Calu3 (cell line): ENCODE results near the gene MYBBP1A. TPM values are rescaled to one million over a fixed set of nuclear protein-coding genes. Genes with fewer than 3 reads are reported as not detected.
A peak's percentile ranks its signal among the peaks of the same experiment; 100 is the strongest.

Experiments used
- BruUV-seq: library from RNA; stranded (reverse); fragments of 400-500 nt; replicated peaks from 2 replicates; lab custom pipeline; 2021; lab: Mats Ljungman, UMichigan
- CTCF ChIA-PET: fragments of 300-600 bp; sonication (Branson Sonifier 250); formaldehyde crosslinking; loops from one replicate; lab custom pipeline; 2022; ENCODE audit warnings: antibody characterized with exemption; lab: Charles Lee
- DNase-seq: peaks from one replicate; pipeline ENCODE4 v3.0.0; 2022
- H3K27ac Mint-ChIP-seq: one replicate; pipeline ENCODE4 v1.8.0; 2022; ENCODE audit warnings: mixed read lengths; ENCODE audit not compliant: unreplicated experiment
- H3K27me3 Mint-ChIP-seq: one replicate; pipeline ENCODE4 v1.8.0; 2022; ENCODE audit warnings: mixed read lengths; ENCODE audit not compliant: unreplicated experiment
- H3K36me3 Mint-ChIP-seq: one replicate; pipeline ENCODE4 v1.8.0; 2022; ENCODE audit warnings: mild to moderate bottlenecking, moderate library complexity, mixed read lengths; ENCODE audit not compliant: insufficient read depth, unreplicated experiment
- H3K4me1 Mint-ChIP-seq: one replicate; pipeline ENCODE4 v1.8.0; 2022; ENCODE audit warnings: mild to moderate bottlenecking, low read depth, mixed read lengths; ENCODE audit not compliant: unreplicated experiment
- H3K4me3 Mint-ChIP-seq: one replicate; pipeline ENCODE4 v1.8.0; 2022; ENCODE audit warnings: mild to moderate bottlenecking, low read depth, moderate library complexity, mixed read lengths; ENCODE audit not compliant: unreplicated experiment
- H3K9me3 Mint-ChIP-seq: one replicate; pipeline ENCODE4 v1.8.0; 2022; ENCODE audit warnings: low read depth, mixed read lengths; ENCODE audit not compliant: unreplicated experiment
- intact Hi-C: fragments of 100-400 bp; cut with micrococcal nuclease; formaldehyde crosslinking; loops from one replicate; pipeline ENCODE4 v1.10.0; 2022; ENCODE audit not compliant: unreplicated experiment
- total RNA-seq: library from RNA; stranded (reverse); gene quantifications from 2 replicates; pipeline ENCODE4 v1.2.3, GENCODE V29; 2022
- TF ChIP-seq, protein P1 (sequence below): fragments of 200-600 bp; IDR thresholded peaks from one replicate; pipeline ENCODE4 v1.8.0; 2022; ENCODE audit warnings: antibody characterized with exemption; ENCODE audit not compliant: unreplicated experiment

Gene MYBBP1A
- total RNA-seq, 1 experiment from 2014 or later, result 64.2 TPM

DNA sequence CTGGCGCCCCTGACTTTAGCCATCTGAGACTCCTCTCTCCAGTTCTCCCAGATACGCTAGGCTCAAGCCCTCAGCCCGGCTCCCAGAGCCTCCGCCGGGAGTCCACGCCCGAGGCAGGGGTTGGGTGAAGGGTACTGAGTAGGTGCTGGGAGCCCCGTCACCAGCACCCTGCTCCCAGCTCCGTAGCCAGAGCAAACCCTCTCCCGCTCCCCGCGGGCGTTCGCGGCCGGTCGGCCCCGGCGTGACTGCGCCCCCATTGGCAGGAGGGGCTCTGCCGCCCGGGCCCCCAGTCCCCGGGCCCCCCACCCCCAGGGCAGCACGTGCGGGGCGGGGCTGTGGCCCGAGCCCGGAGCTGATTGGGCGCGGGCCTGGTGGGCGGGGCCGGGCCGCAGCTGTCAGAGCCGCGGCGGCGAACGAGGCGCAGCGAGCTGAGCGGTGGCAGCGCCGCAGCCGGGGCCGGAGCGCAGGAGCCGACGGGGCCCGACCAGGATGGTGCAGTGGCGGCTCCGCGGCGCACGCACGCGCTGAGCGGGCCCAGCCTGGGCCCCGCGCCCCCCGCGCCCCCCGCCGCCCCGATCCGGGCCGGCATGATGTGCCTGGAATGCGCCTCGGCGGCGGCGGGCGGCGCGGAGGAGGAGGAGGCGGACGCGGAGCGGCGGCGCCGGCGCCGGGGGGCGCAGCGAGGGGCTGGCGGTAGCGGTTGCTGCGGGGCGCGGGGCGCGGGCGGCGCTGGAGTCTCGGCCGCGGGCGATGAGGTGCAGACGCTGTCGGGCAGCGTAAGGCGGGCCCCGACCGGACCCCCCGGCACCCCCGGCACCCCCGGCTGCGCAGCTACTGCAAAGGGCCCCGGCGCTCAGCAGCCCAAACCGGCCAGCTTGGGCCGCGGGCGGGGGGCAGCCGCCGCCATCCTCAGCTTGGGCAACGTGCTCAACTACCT is 56.5 kb downstream of the MYBBP1A start, which contains the start of gene SPNS2:
TSS of gene SPNS2 (plus strand) at position 421 of the 937 bp plus-strand sequence. CDS start at position 588, 167 bp downstream.
- Mint-ChIP-seq H3K9me3 (no peaks in the 10 kb centered on the region), H3K4me1 (peaks cover 43% of the 10 kb centered on the region), H3K4me3 (peak within 1 kb of the TSS; percentile 78), H3K27ac (peak within 1 kb of the TSS; percentile 63), H3K36me3 (peaks cover 39% of the 10 kb centered on the region), H3K27me3 (no peaks in the 10 kb centered on the region)
- DNase-seq, result peak; percentile 79
- CTCF ChIA-PET, result interaction anchor here (0.7 to 2.3 kb wide), 4 partner anchors 16 to 78 kb away, joined by 3 to 5 read pairs (median 4); no protein-coding TSS in a partner anchor
- intact Hi-C loops, result loop anchor here (5.0 kb wide), 1 partner anchor 76 kb away; no protein-coding TSS in a partner anchor
- BruUV-seq, result no TSS peak
- TF ChIP-seq, protein P1, sequence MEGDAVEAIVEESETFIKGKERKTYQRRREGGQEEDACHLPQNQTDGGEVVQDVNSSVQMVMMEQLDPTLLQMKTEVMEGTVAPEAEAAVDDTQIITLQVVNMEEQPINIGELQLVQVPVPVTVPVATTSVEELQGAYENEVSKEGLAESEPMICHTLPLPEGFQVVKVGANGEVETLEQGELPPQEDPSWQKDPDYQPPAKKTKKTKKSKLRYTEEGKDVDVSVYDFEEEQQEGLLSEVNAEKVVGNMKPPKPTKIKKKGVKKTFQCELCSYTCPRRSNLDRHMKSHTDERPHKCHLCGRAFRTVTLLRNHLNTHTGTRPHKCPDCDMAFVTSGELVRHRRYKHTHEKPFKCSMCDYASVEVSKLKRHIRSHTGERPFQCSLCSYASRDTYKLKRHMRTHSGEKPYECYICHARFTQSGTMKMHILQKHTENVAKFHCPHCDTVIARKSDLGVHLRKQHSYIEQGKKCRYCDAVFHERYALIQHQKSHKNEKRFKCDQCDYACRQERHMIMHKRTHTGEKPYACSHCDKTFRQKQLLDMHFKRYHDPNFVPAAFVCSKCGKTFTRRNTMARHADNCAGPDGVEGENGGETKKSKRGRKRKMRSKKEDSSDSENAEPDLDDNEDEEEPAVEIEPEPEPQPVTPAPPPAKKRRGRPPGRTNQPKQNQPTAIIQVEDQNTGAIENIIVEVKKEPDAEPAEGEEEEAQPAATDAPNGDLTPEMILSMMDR, result no peak

DNA sequence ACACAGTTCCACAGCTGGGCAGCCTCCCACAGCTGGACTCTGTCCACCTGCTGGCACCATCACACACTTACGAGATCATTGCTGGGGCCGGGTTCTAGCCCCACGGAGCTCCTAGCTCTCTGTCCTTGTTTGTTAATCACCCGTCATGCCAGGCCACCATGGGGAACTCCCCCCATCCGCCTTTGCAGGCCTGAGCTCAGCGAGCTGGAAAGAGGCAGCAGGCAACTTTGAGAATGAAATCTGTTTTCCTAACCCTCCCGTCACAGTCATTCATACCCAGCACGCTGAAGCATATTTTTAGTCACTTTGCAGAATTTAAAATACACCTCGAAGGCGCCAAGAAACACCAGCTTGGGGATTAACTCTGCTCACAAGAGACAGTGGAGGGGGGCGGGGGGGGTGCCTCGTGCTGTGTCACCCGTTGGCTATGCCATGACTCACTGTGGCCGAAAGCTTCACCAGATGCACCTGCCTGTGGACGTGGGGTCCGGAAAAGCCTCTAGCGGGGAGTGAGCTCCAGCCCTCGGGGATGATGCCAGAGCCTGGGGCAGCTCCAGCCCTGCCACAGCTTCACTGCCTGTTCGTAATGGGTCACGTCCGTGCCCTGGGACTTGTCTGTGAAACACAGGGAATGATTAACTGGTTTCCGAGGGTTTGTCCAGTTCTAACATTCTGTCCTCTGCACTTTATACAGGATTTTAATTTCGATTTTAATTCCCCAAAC is 57.9 kb downstream of the MYBBP1A start:
- Mint-ChIP-seq H3K4me1 (peaks cover 48% of the 10 kb centered on the region), H3K36me3 (peaks cover 50% of the 10 kb centered on the region), H3K9me3 (no peaks in the 10 kb centered on the region), H3K4me3 (peak overlapping the region; percentile 78), H3K27me3 (no peaks in the 10 kb centered on the region), H3K27ac (peak overlapping the region; percentile 63)
- BruUV-seq, result no TSS peak
- CTCF ChIA-PET, result interaction anchor here (0.6 to 2.3 kb wide), 7 partner anchors 14 to 136 kb away, joined by 3 to 5 read pairs (median 3); no protein-coding TSS in a partner anchor
- DNase-seq, result no peak
- TF ChIP-seq, protein P1, result no peak
- intact Hi-C loops, result loop anchor here (5.0 kb wide), 1 partner anchor 75 kb away; no protein-coding TSS in a partner anchor

DNA sequence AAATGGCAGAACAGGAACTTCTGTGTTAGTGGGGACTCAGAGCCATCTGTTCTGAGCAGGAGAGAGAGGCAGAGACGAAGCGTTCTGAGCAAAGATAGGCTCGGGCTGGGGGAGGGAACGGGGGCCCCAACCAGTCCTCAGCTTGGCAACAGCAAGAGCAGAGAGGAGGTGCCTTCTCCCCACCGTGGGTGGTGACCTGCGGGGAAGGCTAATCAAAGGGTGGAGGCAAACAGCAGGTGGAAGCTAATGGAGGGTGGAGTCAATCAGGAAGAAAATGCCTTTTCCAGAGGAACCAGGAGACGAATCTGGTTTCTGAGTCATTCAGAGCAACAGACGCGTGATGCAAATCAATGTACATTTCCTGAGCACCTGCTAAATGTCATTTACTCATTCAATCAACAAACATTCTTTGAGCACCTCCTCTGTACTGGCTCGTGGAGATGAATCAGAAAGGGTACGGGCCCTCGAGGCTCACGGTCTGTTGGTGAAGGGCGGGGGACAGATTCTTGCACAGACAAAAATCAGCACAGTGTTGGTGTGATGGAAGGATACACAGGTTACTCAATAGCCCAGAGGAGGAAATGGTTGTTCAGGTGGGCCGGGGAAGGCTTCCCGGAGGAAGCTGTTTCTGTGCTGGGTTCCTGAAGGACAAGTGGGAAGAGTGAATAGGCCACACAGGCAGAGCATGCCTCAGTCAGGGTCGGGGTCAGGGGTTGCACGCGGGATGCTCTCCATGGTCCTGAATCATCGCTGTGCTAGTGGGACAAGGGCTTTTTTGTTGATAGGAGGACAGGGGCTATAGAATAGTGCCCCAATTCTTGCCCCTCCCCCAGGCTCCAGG is 62.2 kb downstream of the MYBBP1A start:
- peaks cover 34% of the 10 kb centered on the region for H3K36me3 Mint-ChIP-seq
- H3K4me1 Mint-ChIP-seq, result peaks cover 59% of the 10 kb centered on the region
- intact Hi-C loops, result no loop called here
- H3K27ac Mint-ChIP-seq, result peak overlapping the region; percentile 94
- CTCF ChIA-PET, result interaction anchor here (0.9 to 1.6 kb wide), 5 partner anchors 10 to 28 kb away, joined by 3 to 9 read pairs (median 5); no protein-coding TSS in a partner anchor
- no peaks in the 10 kb centered on the region for H3K9me3 Mint-ChIP-seq
- no peaks in the 10 kb centered on the region for H3K27me3 Mint-ChIP-seq
- no TSS peak for BruUV-seq
- H3K4me3 Mint-ChIP-seq, result peak overlapping the region; percentile 27
- DNase-seq, result peak; percentile 78
- TF ChIP-seq, protein P1, result no peak
